Progenitor cell of endocrine pancreas (in vitro differentiated cells): ENCODE data around the gene IQCE. TPM values are rescaled to one million over a fixed set of nuclear protein-coding genes. Genes with fewer than 3 reads are reported as not detected.

Experiments used
- DNase-seq: peaks from one replicate; pipeline ENCODE4 v3.0.0; 2021; ENCODE audit warnings: low spot score; ENCODE audit not compliant: unreplicated experiment
- H3K27ac Mint-ChIP-seq: 2 replicates; pipeline ENCODE4 v1.8.0; 2021; ENCODE audit warnings: mild to moderate bottlenecking, moderate library complexity, mixed read lengths
- H3K27me3 Mint-ChIP-seq: 2 replicates; pipeline ENCODE4 v1.8.0; 2021; ENCODE audit warnings: mixed read lengths
- H3K36me3 Mint-ChIP-seq: 2 replicates; pipeline ENCODE4 v1.8.0; 2022; ENCODE audit warnings: mixed read lengths; ENCODE audit not compliant: insufficient read depth
- H3K4me1 Mint-ChIP-seq: 2 replicates; pipeline ENCODE4 v1.8.0; 2021; ENCODE audit warnings: low read depth, mixed read lengths
- H3K4me3 Mint-ChIP-seq: 2 replicates; pipeline ENCODE4 v1.8.0; 2021; ENCODE audit warnings: low read depth, mild to moderate bottlenecking, moderate library complexity, mixed read lengths
- H3K9me3 Mint-ChIP-seq: 2 replicates; pipeline ENCODE4 v1.8.0; 2021; ENCODE audit warnings: low read depth, mixed read lengths
- CTCF ChIP-seq: fragments of 200-600 bp; sonication (generic); IDR thresholded peaks from one replicate; pipeline ENCODE4 v1.5.0; 2021; ENCODE audit warnings: antibody characterized with exemption, mild to moderate bottlenecking; ENCODE audit not compliant: unreplicated experiment
- total RNA-seq: library from RNA; stranded (reverse); gene quantifications from 2 replicates; pipeline ENCODE4 v1.2.1, GENCODE V29; 2021

Gene IQCE
- total RNA-seq, 1 donor from 2014 or later: 32.5 TPM

- no peak overlapping the region for H3K4me3 Mint-ChIP-seq
- H3K9me3 Mint-ChIP-seq: no peaks in the 10 kb centered on the region
- TF ChIP-seq CTCF: no peak
- H3K36me3 Mint-ChIP-seq: peaks cover 6% of the 10 kb centered on the region
- peaks cover 13% of the 10 kb centered on the region for H3K27me3 Mint-ChIP-seq
- H3K4me1 Mint-ChIP-seq: peaks cover 12% of the 10 kb centered on the region
- H3K27ac Mint-ChIP-seq: no peak overlapping the region
- DNase-seq: no peak
These were observed 54.5 kb downstream of the IQCE start for GRCh38 chr7:2613098-2613930.

DNA sequence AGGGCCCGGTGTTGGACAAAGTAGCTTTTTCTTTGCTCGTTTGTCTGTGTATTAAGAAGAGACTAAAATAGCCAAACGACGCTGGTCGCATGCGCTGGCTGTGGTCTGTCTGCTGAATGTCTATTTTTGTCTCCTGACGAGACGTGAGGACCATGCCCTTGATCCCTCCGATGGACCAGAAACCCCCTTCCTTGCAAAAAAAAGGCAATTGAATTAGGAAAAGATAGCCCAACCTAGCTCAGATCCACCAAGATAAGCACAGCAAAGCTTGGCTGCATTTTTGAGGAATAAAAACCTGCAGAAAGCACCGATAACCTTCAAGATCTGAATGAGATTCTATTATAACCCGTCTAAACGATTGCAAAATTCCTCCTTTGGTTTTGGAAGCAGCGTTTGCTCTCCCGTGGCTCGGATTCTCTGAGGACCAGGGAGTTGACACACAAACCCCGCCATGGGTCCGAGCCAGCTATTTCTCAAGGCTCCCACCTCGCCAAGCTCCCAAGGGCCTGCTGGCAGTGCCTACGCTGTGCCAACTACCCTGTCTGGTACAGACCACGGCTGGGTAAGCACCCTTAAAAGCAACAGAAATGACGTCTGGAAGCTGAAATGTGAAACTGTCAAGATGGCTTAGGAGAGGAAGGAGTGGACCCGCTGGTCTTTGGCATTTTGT is 55.3 kb downstream of the IQCE start:
- H3K4me1 Mint-ChIP-seq: peaks cover 12% of the 10 kb centered on the region
- TF ChIP-seq CTCF: no peak
- DNase-seq: no peak
- H3K4me3 Mint-ChIP-seq: no peak overlapping the region
- H3K27me3 Mint-ChIP-seq: peaks cover 16% of the 10 kb centered on the region
- peaks cover 6% of the 10 kb centered on the region for H3K36me3 Mint-ChIP-seq
- no peaks in the 10 kb centered on the region for H3K9me3 Mint-ChIP-seq
- H3K27ac Mint-ChIP-seq: no peak overlapping the region

- H3K4me3 Mint-ChIP-seq: no peak overlapping the region
- no peak for TF ChIP-seq CTCF
- no peaks in the 10 kb centered on the region for H3K9me3 Mint-ChIP-seq
- peaks cover 6% of the 10 kb centered on the region for H3K36me3 Mint-ChIP-seq
- H3K27me3 Mint-ChIP-seq: peaks cover 15% of the 10 kb centered on the region
- H3K4me1 Mint-ChIP-seq: peaks cover 12% of the 10 kb centered on the region
- no peak for DNase-seq
- H3K27ac Mint-ChIP-seq: peak overlapping the region; percentile 10
These were observed 56.0 kb downstream of the IQCE start for GRCh38 chr7:2614631-2615330.

GRCh38 chr7:2616387-2617324 is 57.9 kb downstream of the IQCE start:
- Mint-ChIP-seq H3K36me3 (peaks cover 1% of the 10 kb centered on the region), H3K4me1 (peaks cover 15% of the 10 kb centered on the region), H3K27me3 (peaks cover 21% of the 10 kb centered on the region), H3K9me3 (no peaks in the 10 kb centered on the region), H3K27ac (no peak overlapping the region), H3K4me3 (no peak overlapping the region)
- no peak for TF ChIP-seq CTCF
- no peak for DNase-seq
